HepG2 (cell line): Measurements from ENCODE around the gene RAB3B.

Source experiments
- HMG20A ChIP-seq: IDR thresholded peaks from 2 replicates; pipeline ENCODE4 v1.6.1; 2016; ENCODE audit warnings: borderline replicate concordance
- JUNB ChIP-seq: sonication (generic); formaldehyde crosslinking; IDR thresholded peaks from 2 replicates; pipeline ENCODE4 v1.8.0; 2022; ENCODE audit warnings: missing genetic modification reagents, mild to moderate bottlenecking, borderline replicate concordance
- NR2F2 ChIP-seq: IDR thresholded peaks from 2 replicates; pipeline ENCODE4 v1.6.1; 2012; ENCODE audit warnings: low read depth, inconsistent platforms, borderline replicate concordance
- POLR2AphosphoS5 ChIP-seq: IDR thresholded peaks from 2 replicates; pipeline ENCODE4 v1.6.1; 2012; ENCODE audit warnings: low read depth, low read length
- RARA ChIP-seq: IDR thresholded peaks from 2 replicates; pipeline ENCODE4 v1.6.1; 2016; ENCODE audit warnings: missing genetic modification reagents, missing compliant biosample characterization
- ZNF615 ChIP-seq: sonication (generic); formaldehyde crosslinking; IDR thresholded peaks from 2 replicates; pipeline ENCODE4 v1.5.0; 2020; ENCODE audit warnings: mild to moderate bottlenecking, missing genetic modification reagents, borderline replicate concordance
- ZSCAN30 ChIP-seq: sonication (generic); formaldehyde crosslinking; IDR thresholded peaks from 2 replicates; pipeline ENCODE4 v1.5.0; 2020; ENCODE audit warnings: mild to moderate bottlenecking, missing genetic modification reagents

- TF ChIP-seq ZNF615, result no peak
- no peak for TF ChIP-seq NR2F2
- no peak for TF ChIP-seq RARA (CRISPR knock-in tag)
- TF ChIP-seq HMG20A (CRISPR knock-in tag), result no peak
- TF ChIP-seq ZSCAN30 (CRISPR knock-in tag), result no peak
- TF ChIP-seq JUNB (CRISPR knock-in tag), result no peak
- TF ChIP-seq POLR2AphosphoS5, result no peak
Measured at GRCh38 chr1:51920130-51920529, 70.4 kb downstream of the RAB3B start.
